Testis (tissue), 3 donors: ENCODE data around the gene TTC7B. TPM values are rescaled to one million over a fixed set of nuclear protein-coding genes. Genes with fewer than 3 reads are reported as not detected.

Experiments
- DNase-seq: peaks from one replicate; pipeline ENCODE4 v3.0.0-alpha.2; 2019
- H3K27ac ChIP-seq, 2 donors: fragments of 200-600 bp; sonication (generic); one replicate each; pipeline ENCODE4 v1.5.1; 2019
- H3K27me3 ChIP-seq: fragments of 200-600 bp; sonication (generic); one replicate; pipeline ENCODE4 v1.5.1; 2019
- H3K36me3 ChIP-seq: fragments of 200-600 bp; sonication (generic); one replicate; pipeline ENCODE4 v1.5.1; 2017; ENCODE audit warnings: low read depth; ENCODE audit errors: missing control alignments
- H3K4me1 ChIP-seq: fragments of 200-600 bp; sonication (generic); one replicate; pipeline ENCODE4 v1.5.1; 2019
- H3K4me3 ChIP-seq, 2 donors: fragments of 200-600 bp; sonication (generic); one replicate each; pipeline ENCODE4 v1.5.1; 2017 to 2019
- H3K9me3 ChIP-seq: fragments of 200-600 bp; sonication (generic); one replicate; pipeline ENCODE4 v1.5.1; 2017
- POLR2A ChIP-seq: fragments of 450-650 bp; IDR thresholded peaks from one replicate; pipeline ENCODE4 v1.6.1; 2017; ENCODE audit warnings: antibody characterized with exemption, mild to moderate bottlenecking, moderate library complexity
- WGBS, 2 donors: methylation state at CpG; one replicate each; pipeline ENCODE4 v1.1.5; 2018; 5-methylcytosine and 5-hydroxymethylcytosine counted together
- intact Hi-C: fragments of 100-400 bp; cut with DNase I; formaldehyde crosslinking; loops from one replicate; pipeline ENCODE4 v1.15.1; 2023; ENCODE audit warnings: low total_unique reads
- polyA plus RNA-seq: library from polyadenylated mRNA; stranded (reverse); fragments of 350-450 nt; fragmentation: Illumina TruSeq; extraction: RNeasy Lipid Tissue Mini Kit (QIAGEN cat#74804); gene quantifications from one replicate; pipeline ENCODE4 v1.2.3, GENCODE V29; 2014; ENCODE audit warnings: low read depth, low replicate concordance; ENCODE audit not compliant: insufficient read depth
- total RNA-seq, 2 donors: library from RNA; depleted of rRNA; stranded (reverse); fragments of >200 nt; gene quantifications; one replicate each; pipeline ENCODE4 v1.2.3, GENCODE V29; 2016
- TF ChIP-seq, protein P1 (sequence below), 3 experiments: fragments of 450-650 bp in 2 of 3; fragments of 200-600 bp in 1 of 3; sonication (generic) in 1 of 3; IDR thresholded peaks; one replicate each; pipeline ENCODE4 v1.5.1; 2016 to 2019; ENCODE audit warnings: antibody characterized with exemption in 3 of 3, mild to moderate bottlenecking in 2 of 3, moderate library complexity in 1 of 3

TTC7B gene
- total and polyA plus RNA-seq, 3 donors from 2014 or later = 11.3 to 17.0 (median 12.1) TPM

- Histone ChIP-seq H3K27me3 (no peaks in the 10 kb centered on the region), H3K4me1 (peaks cover 25% of the 10 kb centered on the region), H3K36me3 (no peaks in the 10 kb centered on the region), H3K4me3 (no peak overlapping the region), H3K27ac (no peak overlapping the region), H3K9me3 (no peaks in the 10 kb centered on the region)
- WGBS, 2 donors = 77 to 83% methylated on average over 6 to 8 of the region's 8 CpGs
- DNase-seq = no peak
- no peak for TF ChIP-seq POLR2A
- TF ChIP-seq, protein P1, sequence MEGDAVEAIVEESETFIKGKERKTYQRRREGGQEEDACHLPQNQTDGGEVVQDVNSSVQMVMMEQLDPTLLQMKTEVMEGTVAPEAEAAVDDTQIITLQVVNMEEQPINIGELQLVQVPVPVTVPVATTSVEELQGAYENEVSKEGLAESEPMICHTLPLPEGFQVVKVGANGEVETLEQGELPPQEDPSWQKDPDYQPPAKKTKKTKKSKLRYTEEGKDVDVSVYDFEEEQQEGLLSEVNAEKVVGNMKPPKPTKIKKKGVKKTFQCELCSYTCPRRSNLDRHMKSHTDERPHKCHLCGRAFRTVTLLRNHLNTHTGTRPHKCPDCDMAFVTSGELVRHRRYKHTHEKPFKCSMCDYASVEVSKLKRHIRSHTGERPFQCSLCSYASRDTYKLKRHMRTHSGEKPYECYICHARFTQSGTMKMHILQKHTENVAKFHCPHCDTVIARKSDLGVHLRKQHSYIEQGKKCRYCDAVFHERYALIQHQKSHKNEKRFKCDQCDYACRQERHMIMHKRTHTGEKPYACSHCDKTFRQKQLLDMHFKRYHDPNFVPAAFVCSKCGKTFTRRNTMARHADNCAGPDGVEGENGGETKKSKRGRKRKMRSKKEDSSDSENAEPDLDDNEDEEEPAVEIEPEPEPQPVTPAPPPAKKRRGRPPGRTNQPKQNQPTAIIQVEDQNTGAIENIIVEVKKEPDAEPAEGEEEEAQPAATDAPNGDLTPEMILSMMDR (IDR thresholded peaks at IDR 0.05) = no peak
- intact Hi-C loops = no loop called here
Measured at GRCh38 chr14:90489916-90490719, 326.1 kb downstream of the TTC7B start.

GRCh38 chr14:90489306-90489705 lies 326.9 kb downstream of the TTC7B start:
- H3K9me3 ChIP-seq = no peaks in the 10 kb centered on the region
- intact Hi-C loops = no loop called here
- no peak overlapping the region for H3K27ac ChIP-seq
- no peaks in the 10 kb centered on the region for H3K36me3 ChIP-seq
- no peaks in the 10 kb centered on the region for H3K27me3 ChIP-seq
- no peak for TF ChIP-seq POLR2A
- TF ChIP-seq, protein P1 (IDR thresholded peaks at IDR 0.05) = no peak
- no peak for DNase-seq
- peaks cover 25% of the 10 kb centered on the region for H3K4me1 ChIP-seq
- no peak overlapping the region for H3K4me3 ChIP-seq
- 89 to 100% methylated on average over 2 to 4 of the region's 4 CpGs for WGBS, 2 donors

DNA sequence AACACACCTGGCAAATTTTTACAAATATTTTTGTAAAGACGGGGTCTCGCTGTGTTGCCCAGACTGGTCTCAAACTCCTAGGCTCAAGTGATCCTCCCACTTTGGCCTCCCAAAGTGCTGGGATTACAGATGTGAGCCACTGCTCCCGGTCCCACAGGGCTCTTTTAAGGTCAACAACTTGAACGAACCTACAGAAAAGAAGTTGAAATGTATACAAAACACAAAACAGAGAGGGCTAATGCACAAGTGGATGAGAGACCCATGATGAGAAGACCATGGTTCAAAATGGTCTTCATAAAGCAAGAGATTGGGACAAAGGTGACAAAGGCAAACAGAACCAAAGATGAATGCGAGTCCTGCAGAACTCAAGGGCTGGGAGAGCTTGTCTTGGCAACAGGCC lies 328.0 kb downstream of the TTC7B start:
- Histone ChIP-seq H3K4me1 (peaks cover 25% of the 10 kb centered on the region), H3K4me3 (no peak overlapping the region), H3K36me3 (no peaks in the 10 kb centered on the region), H3K9me3 (no peaks in the 10 kb centered on the region), H3K27ac (no peak overlapping the region), H3K27me3 (no peaks in the 10 kb centered on the region)
- WGBS, 2 donors = 85 to 94% methylated on average over 5 of the region's 5 CpGs
- no peak for DNase-seq
- TF ChIP-seq, protein P1 (IDR thresholded peaks at IDR 0.05) = no peak
- TF ChIP-seq POLR2A = no peak
- intact Hi-C loops = no loop called here

GRCh38 chr14:90487462-90487861 lies 328.8 kb downstream of the TTC7B start:
- 86 to 93% methylated on average over 3 to 4 of the region's 4 CpGs for WGBS, 2 donors
- no peaks in the 10 kb centered on the region for H3K27me3 ChIP-seq
- no peak overlapping the region for H3K4me3 ChIP-seq
- no peak overlapping the region for H3K27ac ChIP-seq
- DNase-seq = no peak
- no peak for TF ChIP-seq POLR2A
- TF ChIP-seq, protein P1 (IDR thresholded peaks at IDR 0.05) = no peak
- peaks cover 25% of the 10 kb centered on the region for H3K4me1 ChIP-seq
- no peaks in the 10 kb centered on the region for H3K36me3 ChIP-seq
- H3K9me3 ChIP-seq = no peaks in the 10 kb centered on the region
- intact Hi-C loops = no loop called here

GRCh38 chr14:90487031-90487430 lies 329.2 kb downstream of the TTC7B start:
- H3K4me3 ChIP-seq = no peak overlapping the region
- intact Hi-C loops = no loop called here
- WGBS, 2 donors = 52 to 54% methylated on average over 2 to 4 of the region's 4 CpGs
- DNase-seq = no peak
- no peaks in the 10 kb centered on the region for H3K9me3 ChIP-seq
- no peaks in the 10 kb centered on the region for H3K36me3 ChIP-seq
- no peak overlapping the region for H3K27ac ChIP-seq
- H3K27me3 ChIP-seq = no peaks in the 10 kb centered on the region
- H3K4me1 ChIP-seq = peaks cover 22% of the 10 kb centered on the region
- no peak for TF ChIP-seq POLR2A
- TF ChIP-seq, protein P1 (IDR thresholded peaks at IDR 0.05) = no peak
